ENCODE measurements around the gene PPP1R12C.
A peak's percentile ranks its signal among the peaks of the same experiment; 100 is the strongest.
"Not testable (repeated sequence)": the region's sequence is repeated elsewhere in the genome, so short reads cannot be mapped to it uniquely, and the experiment has no call there.

Gene PPP1R12C

DNA sequence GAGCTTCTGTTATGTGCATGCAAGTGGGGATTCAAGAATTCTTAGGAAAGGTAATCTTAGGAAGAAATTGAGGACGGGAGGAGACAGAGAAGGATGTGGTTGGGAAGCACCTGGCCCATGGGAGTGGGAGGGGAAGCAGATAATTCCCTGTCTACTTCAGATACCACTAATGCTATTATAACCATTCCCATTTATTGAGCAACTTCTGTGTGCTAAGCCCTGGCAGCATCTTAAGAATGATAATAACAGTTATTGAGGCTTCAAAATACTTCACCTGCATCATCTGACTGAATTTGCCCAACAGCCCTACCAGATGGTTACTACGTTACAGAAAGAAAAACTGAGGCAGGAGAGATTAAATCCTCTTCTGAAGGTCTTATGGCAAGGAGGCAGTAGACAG lies 40.3 kb downstream of the PPP1R12C start:
- no peak for DNase-seq (ENCODE audit: extremely low read depth in 1 of 2, low read depth in 1 of 2)

- no peak for DNase-seq (ENCODE audit: extremely low read depth in 1 of 2, low read depth in 1 of 2)
These were observed 41.1 kb downstream of the PPP1R12C start for GRCh38 chr19:55076321-55076720.

DNA sequence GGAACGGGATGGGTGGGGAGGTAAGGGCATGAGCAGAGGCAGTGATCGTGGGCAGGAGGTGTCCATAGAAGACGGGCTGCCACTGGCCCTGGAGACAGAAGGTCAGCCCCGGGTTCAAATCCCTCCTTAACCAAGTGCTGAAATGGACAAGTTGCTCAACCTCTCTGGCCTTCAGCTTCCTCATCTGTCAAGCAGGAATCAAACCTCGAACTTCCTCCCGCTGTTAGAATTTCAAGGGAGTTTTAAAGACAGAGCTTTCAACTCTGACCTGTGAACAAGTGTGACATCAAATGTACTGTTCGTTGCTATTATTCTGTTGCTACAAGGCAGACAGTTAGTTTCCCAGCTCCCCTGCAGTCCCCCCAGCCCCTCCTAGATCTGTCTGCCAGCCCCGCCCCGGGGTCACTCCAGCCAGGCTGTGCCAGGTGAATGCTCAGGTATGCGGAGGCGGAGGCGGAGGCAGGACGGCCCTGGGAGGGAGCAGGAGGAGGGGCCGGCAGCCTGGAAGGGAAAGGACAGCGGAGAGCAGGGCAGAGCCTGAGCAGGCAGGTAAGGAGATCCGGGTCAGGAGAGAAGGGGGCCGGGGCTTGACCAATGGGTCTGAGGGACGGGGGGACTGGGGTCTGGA lies 42.0 kb downstream of the PPP1R12C start, which contains the start of gene EPS8L1:
EPS8L1 (plus strand) TSS at position 499 of the 628 bp plus-strand sequence. CDS start 576 bp downstream, outside the sequence.
- no peak for DNase-seq (ENCODE audit: extremely low read depth in 1 of 2, low read depth in 1 of 2)

GRCh38 chr19:55071913-55072312 lies 45.5 kb downstream of the PPP1R12C start:
- DNase-seq (ENCODE audit: extremely low read depth in 1 of 2, low read depth in 1 of 2) = no peak

GRCh38 chr19:55071129-55071502 lies 46.3 kb downstream of the PPP1R12C start:
- no peak for DNase-seq (ENCODE audit: extremely low read depth in 1 of 2, low read depth in 1 of 2)

- no peak for DNase-seq (ENCODE audit: extremely low read depth in 1 of 2, low read depth in 1 of 2)
These were observed 46.8 kb downstream of the PPP1R12C start for GRCh38 chr19:55070466-55071128.

DNA sequence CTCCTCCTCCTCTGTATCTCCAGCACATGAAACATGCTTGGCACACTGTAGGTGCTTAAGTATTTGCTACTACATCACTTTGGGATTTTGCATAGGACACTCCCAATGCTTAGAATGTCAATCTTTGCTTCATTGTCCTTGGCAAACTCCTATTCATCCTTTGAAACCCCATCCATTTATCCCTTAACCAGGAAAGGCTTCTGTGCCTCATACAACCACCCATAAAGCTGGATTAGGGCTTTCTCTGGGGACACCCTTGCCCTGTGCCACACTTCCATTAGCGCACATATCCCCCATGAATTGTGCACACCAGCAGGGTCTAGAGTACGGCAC lies 47.6 kb downstream of the PPP1R12C start:
- DNase-seq (ENCODE audit: extremely low read depth in 1 of 2, low read depth in 1 of 2) = no peak

DNA sequence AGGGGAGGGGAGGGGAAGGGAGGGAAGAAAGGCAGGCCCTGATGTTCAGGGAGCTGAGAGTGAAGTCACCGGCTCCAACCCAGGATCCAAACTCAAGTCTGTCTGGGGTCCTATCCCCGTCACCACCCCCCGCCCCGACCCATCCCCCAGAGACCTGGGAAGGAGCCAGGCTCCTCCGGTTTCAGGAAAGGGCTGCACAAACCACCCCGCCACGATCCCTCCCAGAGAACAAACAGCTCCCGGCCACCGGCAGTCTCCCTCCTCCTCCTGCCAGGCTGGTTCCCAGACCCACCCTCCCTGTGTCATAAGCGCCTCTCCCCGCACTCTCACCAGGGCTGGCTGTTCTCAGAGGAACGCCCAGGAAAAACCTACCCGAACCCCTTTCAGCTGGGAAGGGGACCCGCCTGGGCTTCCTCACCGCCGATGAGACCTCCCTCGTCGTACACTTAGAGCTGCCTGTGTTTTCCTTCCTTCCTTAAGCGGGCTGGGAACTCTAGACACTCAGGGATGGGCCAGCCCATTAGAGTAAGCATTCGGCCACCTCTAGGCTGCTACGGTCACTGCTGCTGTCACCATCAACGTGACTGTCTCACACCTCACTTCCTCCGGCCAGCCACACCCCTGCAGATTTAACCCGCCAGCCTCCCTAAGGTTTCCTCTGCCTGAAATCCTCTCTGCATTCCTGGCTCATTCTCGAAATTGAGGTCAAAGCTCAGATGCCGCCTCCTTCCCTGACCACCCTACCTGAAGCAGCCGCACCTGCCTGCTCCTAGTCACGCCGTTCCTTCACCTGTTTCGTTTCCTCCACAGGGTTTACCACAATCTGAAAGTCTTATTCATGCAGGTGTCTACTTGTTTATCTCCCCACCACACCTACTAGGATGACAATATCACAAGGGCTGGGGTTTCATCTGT lies 48.2 kb downstream of the PPP1R12C start:
- no peak for DNase-seq (ENCODE audit: extremely low read depth in 1 of 2, low read depth in 1 of 2)

GRCh38 chr19:55067869-55068268 lies 49.6 kb downstream of the PPP1R12C start:
- DNase-seq (ENCODE audit: extremely low read depth in 1 of 2, low read depth in 1 of 2) = no peak

GRCh38 chr19:55066107-55066709 lies 51.2 kb downstream of the PPP1R12C start:
- no peak for DNase-seq (ENCODE audit: extremely low read depth in 1 of 2, low read depth in 1 of 2)

DNA sequence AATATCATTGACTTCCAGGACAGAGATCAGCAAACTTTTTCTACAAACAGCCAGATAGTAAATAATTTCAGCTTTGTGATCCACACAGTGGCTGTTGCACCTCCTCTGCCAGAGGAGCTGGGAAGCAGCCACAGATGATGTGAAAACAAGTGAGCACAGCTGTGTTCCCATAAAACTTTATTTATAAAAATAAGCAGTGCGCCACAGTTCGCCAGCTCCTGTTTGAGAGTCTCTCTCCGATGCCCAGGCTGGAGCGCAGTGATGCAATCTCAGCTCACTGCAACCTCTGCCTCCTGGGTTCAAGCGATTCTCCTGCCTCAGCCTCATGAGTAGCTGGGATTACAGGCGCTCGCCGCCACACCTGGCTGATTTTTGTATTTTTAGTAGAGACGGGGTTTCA lies 51.9 kb downstream of the PPP1R12C start:
- DNase-seq (ENCODE audit: extremely low read depth in 1 of 2, low read depth in 1 of 2) = not testable (repeated sequence)

GRCh38 chr19:55063492-55063843 lies 54.0 kb downstream of the PPP1R12C start:
- no peak for DNase-seq (ENCODE audit: extremely low read depth in 1 of 2, low read depth in 1 of 2)

DNA sequence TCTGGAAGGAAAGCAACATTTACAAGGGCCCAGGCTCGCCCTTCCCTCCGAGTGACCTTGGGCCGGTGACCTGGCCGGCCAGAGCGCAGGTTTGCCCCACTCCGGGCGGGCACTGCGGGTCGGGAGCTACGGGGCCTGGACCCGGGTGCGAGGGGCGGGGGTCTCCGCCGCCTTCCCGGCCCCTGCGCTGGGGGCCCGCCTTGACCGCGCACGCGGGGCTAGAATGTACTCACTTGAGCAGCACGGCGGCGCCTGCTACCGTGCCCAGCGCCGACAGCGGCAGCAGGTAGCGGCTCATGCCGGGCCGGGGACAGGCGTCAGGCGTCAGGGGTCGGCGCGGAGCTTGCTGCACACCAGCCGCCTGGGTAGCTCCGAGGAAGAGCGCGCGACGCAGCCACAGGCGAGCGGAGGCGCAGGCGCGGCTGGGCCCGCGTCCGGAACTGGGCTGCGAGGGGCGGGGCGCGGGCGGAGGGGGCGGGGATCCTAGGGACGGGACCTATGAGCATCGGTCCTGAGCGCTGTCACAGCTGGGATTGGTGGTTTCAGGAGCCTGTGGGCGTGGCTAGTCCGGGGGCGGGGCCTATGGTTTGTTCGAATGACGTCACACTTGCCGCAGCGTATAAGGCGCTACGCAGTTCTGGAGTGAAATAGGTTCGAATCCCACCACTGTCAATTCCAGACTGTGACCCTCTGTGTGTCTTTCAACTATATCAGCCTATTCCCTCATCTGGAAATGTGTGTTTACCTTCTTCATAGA lies 54.5 kb downstream of the PPP1R12C start, which contains the start of gene RDH13:
RDH13 (minus strand) TSS at position 414 of the 757 bp plus-strand sequence; CDS start at position 298, 116 bp downstream.
- peak; percentile 91 to 99 for DNase-seq (ENCODE audit: extremely low read depth in 1 of 2, low read depth in 1 of 2)

DNA sequence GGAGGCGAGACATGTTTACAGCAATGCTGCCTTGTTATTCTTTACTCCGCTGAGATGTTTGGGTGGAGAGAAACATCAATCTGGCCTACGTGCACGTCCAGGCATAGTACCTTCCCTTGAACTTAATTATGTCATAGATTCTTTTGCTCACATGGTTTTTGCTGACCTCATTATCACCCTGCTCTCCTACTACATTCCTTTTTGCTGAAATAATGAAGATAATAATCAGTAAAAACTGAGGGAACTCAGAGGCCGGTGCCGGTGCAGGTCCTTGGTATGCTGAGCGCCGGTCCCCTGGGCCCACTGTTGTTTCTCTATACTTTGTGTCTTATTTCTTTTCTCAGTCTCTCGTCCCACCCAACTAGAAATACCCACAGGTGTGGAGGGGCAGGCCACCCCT lies 57.1 kb downstream of the PPP1R12C start:
- DNase-seq (ENCODE audit: extremely low read depth in 1 of 2, low read depth in 1 of 2) = not testable (repeated sequence)

GRCh38 chr19:55058781-55059610 lies 58.4 kb downstream of the PPP1R12C start:
- no peak for DNase-seq (ENCODE audit: extremely low read depth in 1 of 2, low read depth in 1 of 2)

DNA sequence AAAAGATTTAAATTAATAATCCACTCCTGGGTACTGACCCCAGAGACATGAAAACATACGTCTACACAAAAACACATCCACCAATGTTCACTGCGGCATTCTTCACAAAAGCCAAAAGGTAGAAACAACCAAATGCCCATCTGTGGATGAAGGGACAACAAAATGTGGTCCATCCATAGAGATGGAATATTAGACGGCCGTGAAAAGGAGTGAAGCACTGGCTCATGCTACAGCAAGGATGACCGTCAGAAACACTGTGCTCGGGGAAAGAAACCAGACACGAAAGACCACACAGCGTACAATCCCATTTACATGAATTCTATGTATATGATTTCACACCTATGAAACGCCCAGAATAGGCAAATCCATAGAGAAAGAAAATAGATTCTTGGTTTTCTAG lies 60.6 kb downstream of the PPP1R12C start:
- DNase-seq (ENCODE audit: extremely low read depth in 1 of 2, low read depth in 1 of 2) = no peak

DNA sequence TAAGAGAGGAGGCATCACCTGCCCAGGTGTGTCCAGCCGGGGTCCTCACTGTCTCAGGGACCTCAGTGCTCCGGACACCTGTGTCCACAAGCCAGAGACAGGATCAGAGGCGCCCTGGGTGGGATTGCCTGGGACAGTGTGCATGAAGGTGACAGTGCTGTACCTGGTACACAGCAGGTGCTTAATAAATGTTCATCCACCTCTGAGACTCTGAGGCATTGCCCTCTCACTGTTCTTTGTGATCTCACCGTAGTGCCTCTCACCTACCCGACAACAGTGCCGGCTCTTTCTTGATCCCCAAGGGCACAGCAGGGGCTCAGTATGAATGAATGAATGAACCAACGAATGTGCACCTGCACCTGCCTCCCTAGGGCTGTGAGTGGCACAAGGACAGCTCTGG lies 63.7 kb downstream of the PPP1R12C start:
- no peak for DNase-seq (ENCODE audit: extremely low read depth in 1 of 2, low read depth in 1 of 2)

DNA sequence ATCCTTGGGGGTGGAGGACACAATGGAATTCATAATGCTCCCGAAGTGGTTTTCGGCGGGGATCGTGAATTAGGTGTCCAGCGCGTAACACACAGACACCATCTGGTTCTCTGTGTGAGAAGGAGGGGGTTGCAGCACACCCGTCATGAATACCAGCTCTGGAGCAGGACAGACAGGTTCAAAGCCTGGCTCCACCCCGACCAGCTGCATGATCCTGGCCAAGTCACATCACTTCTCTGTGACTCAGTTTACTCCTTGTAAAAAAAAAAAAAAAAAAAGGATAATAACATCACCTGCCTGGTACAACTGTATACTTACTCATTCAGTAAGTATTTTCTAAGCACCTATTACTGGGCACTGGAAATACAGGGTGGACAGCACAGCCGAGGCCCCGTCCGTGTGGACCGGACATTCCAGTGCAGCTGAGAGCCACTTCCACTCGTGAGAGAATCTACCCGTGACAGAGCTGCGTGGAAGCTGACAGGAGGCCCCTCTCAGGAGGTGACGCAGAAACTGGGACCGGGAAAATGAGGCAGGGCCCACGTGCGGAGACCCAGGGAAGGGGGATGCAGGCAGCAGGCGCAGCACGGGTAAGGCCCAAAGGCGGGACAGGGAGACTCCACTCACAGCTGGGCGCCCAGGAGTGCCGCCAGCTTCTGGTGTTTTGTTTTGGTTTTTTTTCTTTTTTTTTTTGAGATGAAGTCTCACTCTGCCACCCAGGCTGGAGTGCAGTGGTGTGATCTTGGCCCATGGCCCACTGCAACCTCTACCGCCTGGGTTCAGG lies 66.5 kb downstream of the PPP1R12C start:
- DNase-seq (ENCODE audit: extremely low read depth in 1 of 2, low read depth in 1 of 2) = no peak

DNA sequence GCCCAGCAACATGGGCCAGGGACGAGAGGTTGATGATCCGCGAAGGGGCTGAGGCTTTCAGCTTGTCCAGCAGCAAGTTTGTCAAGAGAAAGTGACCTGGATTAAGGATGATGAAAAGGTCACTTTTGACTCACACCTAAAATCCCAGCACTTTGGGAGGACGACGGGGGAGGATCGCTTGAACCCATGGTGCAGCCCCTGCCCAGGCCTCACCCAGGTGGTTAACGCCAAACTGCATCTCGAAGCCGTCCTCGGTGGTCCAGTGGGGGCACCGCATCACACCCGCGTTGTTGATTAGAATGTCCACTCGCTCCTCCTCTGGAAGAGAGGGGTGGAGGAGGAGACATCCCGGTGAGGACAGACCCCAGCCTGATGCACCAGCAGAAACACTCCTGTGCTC lies 69.0 kb downstream of the PPP1R12C start:
- no peak for DNase-seq (ENCODE audit: extremely low read depth in 1 of 2, low read depth in 1 of 2)

Data from stimulated activated CD8-positive, alpha-beta memory T cell treated with anti-CD3 and anti-CD28 coated beads, Interleukin-7, amount 100 ng/mL, for 48 hours (primary cell).